GM21390 (cell line): ENCODE data around the gene DIP2C.
"Not testable (repeated sequence)": the region's sequence is repeated elsewhere in the genome, so short reads cannot be mapped to it uniquely, and the experiment has no call there.

Experiments used
- ATAC-seq: cut with Tn5 transposase; IDR thresholded peaks from one replicate; pipeline ENCODE4 v1.9.1; 2021; ENCODE audit not compliant: unreplicated experiment

The DIP2C gene

DNA sequence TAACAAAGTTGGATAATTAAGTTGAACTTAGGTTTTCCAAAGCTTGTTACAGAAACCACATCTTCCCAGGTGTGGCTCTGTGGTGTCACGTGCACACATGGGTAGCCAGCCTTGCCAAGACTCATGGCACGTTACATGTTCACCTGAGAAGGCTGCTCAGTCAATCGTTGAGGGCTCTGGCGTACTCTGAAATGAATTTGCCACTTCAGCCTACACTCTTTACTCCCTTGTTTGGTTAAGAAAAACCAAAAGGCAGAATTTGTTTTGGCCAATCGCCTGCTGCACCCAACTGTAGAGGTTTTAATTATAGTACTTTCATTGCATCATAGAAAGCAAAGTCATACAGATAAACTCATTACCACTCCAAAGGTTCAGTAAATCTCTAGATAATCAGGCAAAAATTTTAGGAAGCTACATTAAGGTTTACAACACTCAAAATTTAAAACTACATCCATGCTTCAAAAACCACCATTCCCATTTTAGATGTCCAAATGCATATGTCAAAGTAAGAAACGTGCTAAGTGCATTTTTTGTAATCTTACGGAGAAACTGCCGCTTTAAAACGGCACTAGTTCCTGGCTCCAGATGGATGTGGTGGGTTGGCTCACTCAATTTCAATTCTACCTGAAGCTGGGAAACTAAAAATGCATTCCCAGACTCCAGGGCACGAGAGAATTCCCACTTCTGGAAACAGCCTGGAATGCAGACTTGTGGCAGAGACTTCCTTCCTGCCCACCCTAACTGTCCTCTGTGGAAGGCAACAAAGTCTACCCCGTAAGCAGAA lies 88.4 kb downstream of the DIP2C start:
- ATAC-seq, result no peak

DNA sequence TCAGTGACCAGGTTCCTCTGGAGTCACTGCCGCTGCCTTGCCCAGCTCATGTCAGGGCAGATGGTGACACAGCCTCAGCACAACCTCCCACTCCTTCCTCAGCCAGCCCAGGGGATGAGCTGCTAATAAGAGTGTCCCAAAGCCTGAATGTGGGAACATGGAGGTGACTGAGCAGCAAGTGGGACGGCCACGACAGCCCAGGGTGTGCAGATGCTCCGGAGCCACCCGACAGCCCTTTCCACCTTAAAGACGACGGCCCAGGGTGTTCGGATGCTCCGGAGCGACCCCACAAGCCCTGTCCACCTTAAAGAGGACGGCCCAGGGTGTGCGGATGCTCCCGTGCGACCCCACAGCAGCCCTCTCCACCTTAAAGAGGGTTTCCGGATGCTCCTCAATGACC lies 89.2 kb downstream of the DIP2C start:
- ATAC-seq, result no peak

DNA sequence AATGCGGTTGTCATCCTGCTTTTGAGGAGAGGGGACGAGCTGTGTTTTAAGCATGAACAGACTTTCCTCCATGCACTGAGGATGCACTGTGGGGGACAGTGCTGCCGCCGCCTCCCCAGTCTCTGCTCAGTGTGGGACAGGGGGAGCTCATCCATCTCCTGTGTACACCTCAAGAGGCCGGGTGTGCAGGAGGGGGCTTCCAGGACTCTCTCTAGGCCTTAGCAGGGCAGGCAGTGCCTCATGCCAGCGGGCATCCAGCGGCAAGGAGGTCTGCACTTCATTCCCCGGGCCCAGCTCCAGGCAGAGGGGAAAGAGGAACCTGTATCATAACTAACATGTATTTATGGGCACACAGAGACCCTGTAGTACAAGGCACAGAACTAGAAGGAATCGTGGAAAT lies 89.7 kb downstream of the DIP2C start:
- ATAC-seq, result no peak

DNA sequence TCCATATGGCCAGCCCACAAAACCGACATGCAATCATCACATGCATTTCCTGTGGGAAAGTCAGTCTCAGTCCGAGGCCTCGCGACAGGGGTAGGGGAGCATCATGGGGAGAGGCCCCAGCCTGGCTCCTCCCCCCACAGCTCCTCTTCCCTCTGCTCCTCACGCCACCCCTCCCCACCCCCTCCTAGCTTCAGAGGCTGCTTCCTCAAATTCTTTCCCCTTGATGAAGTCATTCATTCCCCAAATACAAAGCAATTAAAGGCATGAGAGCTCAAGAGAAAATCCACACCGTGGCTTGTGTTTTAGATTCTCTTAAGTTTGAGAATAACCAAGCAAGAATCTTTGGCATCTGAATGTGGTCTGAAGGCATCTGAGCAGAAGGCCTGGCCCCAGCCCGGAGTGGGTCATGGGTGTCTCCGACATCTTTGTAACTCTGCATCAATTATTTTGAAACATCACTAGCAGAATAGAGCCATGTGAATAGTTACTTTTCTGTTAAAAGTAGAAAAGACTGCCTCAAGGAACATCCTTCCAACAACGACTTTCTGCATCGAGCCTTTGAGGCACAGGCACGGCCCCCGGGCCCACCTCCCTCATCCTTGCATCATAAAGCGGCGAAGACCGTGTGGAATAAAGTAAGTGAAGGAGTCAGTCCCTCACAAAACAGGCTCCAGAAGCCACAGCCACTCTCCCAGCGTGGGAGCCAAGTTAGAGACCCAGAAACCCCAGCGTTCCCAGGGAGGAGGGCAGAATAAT lies 90.9 kb downstream of the DIP2C start:
- ATAC-seq, result no peak

DNA sequence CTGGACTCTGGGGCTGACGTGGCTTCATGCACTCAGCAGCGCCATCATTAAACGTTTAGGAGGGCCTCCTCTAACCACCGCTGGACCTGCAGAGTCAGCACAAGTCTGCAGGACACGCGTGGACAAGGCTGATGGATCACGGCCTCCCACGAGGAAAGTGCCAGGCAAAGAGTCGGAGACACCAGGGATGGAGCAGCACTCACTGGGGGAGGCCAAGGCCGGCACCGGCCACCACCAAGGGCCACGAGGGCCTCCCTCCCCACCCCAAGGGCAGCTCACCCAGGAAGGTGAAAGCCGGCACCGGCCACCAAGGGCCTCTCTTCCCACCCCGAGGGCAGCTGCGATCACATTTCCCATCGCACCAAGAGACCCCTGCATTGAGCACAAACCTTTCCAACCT lies 91.5 kb downstream of the DIP2C start:
- ATAC-seq, result no peak

DNA sequence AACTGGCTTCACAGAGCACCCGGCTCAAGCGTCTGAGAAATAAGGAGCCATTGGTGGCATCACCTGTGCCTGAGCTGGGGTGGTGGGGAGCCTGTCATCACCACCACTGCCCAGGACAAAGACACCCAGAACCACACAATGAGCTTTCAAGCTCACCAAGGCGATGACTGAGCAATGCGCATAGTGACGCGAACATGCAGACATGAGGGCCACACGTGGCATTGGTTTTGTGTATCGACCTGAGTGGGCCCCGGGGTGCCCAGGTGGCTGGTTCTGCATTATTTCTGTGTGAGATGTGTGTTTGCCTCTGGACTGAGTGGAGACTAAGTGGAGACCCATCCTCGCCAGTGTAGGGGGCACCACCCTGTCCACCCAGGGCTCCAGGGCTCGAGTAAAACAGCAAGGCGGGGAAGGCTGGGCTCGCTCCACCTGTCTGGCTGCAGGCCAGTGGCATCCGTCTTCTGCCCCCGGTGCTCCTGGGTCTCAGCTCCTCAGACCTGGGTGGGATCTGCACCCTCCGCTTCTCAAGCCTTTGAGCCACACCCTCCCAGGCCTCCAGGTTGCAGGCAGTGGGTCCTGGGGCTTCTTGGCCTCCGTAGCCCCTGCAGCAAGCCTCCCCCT lies 92.6 kb downstream of the DIP2C start:
- ATAC-seq, result no peak

DNA sequence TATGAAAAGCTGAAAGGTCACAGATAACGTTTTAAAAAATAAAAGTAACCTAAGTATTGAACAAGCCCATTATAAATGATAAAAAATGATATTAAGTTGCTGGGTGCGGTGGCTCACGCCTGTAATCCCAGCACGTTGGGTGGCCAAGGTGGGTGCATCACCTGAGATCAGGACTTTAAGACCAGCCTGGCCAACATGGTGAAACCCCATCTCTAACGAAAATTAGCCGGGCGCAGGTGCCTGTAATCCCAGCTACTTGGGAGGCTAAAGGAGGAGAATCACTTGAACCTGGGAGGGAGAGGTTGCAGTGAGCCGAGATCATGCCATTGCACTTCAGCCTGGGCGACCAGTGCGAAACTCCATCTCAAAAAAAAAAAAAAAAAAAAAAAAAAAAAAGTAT lies 93.3 kb downstream of the DIP2C start:
- not testable (repeated sequence) for ATAC-seq

DNA sequence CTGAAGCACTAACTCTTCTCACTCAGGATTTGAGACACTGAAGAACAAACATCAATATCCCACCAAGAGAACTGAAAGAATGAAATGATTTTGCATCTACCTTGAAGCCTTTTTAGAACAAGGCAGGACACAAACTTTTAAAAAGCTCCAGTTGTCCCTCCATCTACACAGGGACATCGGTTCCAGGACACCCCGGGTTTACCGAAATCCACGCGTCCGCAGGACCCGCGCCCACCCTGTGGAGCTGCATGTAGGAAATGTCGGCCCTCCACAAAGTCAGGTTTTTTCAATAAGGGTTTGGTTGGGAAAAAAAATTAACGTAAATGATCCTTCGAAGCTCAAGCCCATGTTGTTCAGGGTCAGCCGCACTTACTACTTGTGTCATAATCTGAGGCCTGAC lies 94.0 kb downstream of the DIP2C start:
- no peak for ATAC-seq

DNA sequence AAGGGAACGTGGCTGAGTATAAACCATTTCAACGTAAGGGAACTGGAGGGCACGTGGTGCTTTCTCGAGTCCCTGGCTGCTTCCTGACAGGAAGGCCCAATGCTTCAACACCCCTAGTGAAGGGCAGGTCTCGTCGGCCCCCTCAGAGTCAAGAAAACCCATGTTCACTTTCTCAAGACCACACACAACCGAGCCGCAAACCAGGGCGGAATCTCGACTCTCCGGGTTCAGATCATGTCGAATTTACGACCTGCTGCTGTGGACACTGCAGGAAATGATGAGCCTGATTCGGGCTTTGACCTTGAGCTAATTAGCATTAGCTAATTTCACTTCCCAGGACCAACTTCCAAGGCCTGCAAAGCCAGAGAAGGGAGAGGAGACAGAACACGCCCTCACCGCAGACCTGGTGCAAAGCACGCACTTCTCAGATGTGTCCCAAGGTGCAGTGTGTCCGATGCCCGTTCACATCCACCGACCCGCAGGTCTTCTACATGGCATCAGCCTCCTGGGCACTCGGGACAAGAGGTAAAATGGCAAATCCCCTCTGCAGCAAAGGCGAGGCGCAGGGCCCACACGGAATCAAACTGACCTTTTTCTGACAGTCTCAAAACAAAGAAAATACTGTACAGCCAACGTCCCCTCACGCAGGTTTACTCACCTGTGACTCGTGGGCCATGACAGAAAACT lies 94.7 kb downstream of the DIP2C start:
- ATAC-seq, result no peak

DNA sequence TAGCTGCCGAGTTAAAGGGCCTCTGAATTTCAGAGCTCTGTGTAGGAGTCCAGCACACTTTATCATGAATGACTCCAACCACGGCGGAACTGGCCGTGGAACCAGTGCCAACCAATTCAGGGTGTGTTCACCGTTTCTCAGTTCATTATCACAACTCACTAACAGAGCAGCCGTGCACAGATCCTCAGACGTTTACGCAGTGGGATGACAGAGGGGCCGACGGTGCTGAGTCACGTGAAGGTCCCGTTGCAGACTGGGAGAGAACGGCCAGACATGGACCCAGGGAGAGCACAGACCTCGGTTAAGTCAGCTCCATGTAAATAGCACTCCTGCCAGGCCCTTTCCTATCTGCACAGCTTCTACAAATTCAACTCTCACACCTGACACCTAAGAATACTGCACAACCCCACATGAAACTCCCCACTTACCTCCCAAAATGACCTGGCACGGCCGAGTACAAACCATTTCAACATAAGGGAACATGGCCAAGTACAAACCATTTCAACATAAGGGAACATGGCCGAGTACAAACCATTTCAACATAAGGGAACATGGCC lies 95.5 kb downstream of the DIP2C start:
- ATAC-seq, result no peak

DNA sequence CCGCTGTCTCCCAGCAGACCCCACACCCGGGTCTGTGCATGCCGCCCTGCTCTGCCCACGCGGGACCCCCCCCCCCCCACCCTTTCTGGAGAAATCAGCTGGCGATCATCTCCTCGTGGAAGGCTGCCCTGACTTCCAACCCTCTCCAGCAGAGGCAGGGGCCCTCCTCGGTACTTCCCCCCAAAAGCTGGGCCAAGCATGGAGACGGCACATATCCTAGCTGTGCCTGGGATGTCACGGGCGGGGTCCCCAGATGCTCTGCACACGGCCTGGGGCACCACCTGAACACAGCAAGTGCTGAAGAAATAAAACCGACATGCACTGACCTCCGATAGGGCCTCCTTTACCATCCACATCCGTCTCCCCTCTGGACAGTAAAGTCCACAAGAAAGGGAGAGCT lies 96.0 kb downstream of the DIP2C start:
- ATAC-seq, result no peak

DNA sequence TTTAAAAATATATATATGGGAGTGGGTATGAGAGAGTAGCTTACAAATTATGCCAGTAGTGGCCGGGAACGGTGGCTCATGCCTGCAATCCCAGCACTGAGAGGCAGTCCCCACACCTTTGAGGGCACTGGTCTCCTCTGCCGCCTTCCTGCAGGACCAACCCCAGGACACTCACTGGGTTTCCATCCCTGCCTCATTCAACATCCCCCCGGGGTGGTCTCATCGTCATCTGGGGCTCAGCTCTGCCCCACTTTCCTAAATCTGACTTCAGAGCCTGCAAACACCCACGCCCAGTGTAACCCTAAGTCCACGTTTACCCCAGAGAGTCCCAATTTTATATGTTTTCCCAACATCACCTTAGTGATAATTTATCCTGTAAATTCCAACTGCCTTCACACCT lies 96.5 kb downstream of the DIP2C start:
- ATAC-seq, result no peak

DNA sequence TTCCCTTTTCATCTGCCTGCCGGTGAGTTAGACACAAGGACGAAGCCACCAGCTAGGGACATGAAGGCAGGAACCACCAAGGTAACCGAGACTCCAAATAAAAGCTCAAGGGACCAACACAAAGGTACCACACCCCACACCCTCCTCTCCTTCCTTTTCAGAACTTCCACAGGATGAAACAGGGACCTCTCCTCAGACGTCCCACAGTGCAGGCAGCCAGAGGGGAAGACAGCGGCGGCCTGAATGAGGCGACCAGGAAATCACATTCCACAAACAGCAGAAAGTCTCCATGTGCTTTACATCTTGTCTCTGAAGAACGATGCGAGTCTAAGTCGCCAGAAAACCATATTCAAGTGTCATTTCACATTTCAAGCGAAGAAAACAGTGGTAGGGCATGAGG lies 97.8 kb downstream of the DIP2C start:
- no peak for ATAC-seq

DNA sequence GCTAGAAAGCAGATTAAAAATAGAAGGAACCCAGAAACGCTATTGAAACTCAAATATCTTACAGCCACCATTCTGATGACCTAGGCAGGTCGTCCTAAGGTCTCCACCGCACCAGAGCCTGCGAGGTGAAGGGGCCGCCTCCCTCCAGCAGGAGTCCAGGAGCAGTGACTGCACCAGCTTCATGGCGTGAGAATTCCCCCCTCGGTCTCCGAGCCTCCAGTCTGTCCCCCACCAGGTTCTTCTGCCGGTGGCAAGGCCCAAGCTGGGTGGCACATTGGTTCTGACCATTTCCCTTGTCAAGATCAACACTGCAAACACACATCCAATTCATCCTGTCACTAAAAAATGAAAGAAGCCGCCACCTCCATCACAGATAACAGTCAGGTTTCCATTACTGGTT lies 98.7 kb downstream of the DIP2C start:
- ATAC-seq, result no peak

DNA sequence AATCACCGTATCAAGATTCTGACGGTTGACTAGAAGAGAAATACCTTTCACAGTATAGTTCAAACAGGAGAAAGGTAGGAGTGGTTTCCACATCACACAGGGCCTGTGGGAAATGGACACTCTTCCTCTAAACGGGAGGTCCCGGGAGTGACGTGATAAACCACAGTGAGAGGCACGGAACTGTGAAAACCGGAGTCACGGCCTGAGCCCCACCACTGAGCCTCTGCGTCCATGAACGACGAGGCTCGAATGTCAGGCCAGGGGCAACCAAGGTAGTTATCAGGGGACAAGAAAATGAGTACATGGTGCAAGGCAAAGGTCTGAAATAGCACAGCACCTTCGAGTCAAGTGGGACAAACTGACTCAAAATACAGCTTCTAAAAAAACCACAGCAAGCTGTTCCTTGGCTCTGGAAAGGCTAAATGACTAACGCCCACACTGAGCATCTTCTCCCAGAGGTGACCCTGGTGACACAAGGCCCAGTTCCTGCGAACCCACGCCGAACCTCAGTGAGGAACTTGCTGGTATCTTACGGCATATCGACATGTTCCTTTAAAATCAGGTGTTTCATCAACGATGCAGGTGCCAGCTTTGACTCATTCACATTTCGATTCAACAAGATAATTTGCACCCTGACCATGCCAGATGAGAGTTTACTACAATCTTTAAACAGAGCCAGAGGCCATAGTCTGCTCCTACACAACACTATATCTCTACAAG lies 99.3 kb downstream of the DIP2C start:
- ATAC-seq, result no peak

DNA sequence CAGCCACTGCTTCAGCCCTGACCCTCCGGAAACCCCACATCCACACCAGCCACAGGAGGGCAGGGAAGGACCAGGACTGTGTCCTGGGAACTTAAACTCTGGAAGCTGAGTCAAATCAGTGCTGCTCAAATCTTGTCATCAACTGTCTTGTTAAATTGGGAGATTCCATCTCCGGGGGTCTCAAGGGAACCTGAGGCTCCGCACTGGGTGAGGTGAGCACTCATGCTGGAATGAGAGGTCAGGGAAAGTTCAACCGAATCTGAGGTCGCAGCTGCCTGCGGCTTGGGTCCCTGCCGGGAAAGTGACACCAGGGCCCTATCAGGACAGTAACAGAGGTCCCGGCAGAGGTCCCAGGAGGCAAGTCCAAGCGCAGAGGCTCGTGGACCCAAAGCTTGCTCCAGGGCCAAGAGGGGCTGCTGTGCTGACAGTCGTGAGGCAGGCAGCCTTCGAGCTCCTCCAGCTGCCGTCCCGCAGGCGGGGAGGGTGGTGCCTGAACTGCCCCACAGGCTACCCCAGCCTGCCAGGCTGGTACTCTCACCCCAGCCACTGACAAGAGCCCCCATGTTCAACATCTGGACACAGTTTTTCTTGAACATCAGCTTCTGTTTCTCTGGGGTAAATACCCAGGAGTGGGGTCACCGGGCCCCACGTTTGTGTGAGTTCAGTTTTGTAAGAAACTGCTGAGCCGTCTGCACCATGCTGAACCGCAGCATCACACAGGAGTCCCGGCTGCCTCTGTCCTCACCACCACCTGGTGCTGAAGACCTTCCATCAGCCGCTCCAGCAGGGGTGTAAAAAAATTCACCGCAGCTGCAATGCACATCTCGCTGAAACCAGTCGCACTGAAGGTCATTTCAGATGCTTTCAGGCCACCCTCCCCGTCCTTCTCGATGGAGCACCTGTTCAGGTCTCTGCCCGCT lies 101.0 kb downstream of the DIP2C start:
- ATAC-seq, result no peak

DNA sequence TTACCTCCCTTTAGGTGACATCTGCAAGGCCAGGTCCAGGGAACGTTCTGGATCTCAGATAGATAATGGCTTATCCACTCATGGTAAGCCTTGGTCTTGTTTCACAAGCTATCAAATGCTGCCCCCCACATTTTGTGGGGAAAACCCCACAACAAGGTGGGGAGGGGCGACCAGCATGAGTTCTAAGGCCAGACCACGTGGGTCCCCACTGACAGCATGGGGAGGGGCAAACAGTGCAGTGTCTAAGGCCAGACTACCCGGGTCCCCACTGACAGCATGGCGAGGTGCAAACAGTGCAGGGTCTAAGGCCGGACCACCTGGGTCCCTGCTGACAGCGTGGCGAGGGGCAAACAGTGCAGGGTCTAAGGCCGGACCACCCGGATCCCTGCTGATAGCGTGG lies 102.8 kb downstream of the DIP2C start:
- no peak for ATAC-seq

DNA sequence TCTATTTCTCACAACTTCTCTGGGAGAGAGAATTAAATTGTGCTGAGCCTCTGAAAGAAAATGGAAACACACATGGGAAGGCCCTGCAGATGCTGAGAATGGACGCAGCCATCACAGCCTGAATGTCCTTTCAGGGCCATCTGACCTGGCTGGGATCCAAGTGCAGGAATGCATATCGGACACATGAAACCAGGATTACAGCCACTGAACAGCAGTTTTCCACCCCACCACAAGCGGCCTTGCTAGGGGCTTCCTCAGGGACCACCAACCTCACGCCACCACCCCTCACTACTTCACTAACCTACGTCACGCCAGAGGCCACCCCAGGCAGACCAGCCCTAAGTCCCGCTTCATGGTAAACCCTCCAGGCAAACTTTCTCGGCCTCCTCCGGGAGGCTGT lies 103.3 kb downstream of the DIP2C start:
- no peak for ATAC-seq

DNA sequence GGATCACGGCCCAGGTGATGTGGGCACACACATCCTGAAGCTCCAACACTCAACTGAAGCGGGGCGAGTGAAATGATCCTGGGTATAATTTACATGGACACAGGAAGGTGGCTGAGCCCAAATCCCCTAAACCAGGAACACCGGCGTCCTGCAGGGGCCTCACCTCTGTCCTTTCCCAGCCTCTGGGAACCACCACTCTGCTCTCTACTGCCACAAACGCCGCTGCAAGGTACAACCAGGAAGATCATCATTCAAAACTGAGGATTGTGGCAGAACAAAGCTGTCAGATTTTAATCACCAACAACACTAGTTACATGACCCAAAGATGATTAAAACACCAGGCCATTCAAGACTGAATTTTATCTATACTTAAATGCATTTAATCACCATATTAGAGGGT lies 104.0 kb downstream of the DIP2C start:
- ATAC-seq, result no peak
